Esophagus squamous epithelium (tissue), 5 donors: ENCODE data around the gene LRRC26. TPM values are rescaled to one million over a fixed set of nuclear protein-coding genes. Genes with fewer than 3 reads are reported as not detected.

Source experiments
- DNase-seq: peaks from one replicate; lab custom pipeline; 2025; lab: John Stamatoyannopoulos, UW
- H3K27ac ChIP-seq, 4 donors: fragments of 200-600 bp; sonication (generic); one replicate each; pipeline ENCODE4 v1.5.1; 2016 to 2019; ENCODE audit warnings: mild to moderate bottlenecking in 1 of 4
- H3K27me3 ChIP-seq, 4 donors: fragments of 200-600 bp; sonication (generic); 1 replicate in 3 of 4; 2 replicates in 1 of 4; pipeline versions ENCODE4 v1.5.1 to v1.6.0; 2017 to 2021; ENCODE audit warnings: antibody characterized with exemption in 1 of 4
- H3K36me3 ChIP-seq, 3 donors: fragments of 200-600 bp; sonication (generic); one replicate each; pipeline ENCODE4 v1.5.1; 2016 to 2019
- H3K4me1 ChIP-seq, 3 donors: fragments of 200-600 bp; sonication (generic); one replicate each; pipeline ENCODE4 v1.5.1; 2017 to 2019
- H3K4me3 ChIP-seq, 4 donors: fragments of 200-600 bp; sonication (generic); 1 replicate in 3 of 4; 2 replicates in 1 of 4; pipeline ENCODE4 v1.5.1; 2016 to 2019; ENCODE audit warnings: mild to moderate bottlenecking in 2 of 4, moderate library complexity in 1 of 4
- H3K9me3 ChIP-seq, 3 donors: fragments of 200-600 bp; sonication (generic); one replicate each; pipeline ENCODE4 v1.5.1; 2016 to 2019
- POLR2A ChIP-seq, 4 donors: fragments of 450-650 bp; IDR thresholded peaks; one replicate each; pipeline ENCODE4 v1.6.1; 2017; ENCODE audit warnings: antibody characterized with exemption in 4 of 4, mild to moderate bottlenecking in 4 of 4, moderate library complexity in 3 of 4
- WGBS, 2 donors: methylation state at CpG; one replicate each; pipeline ENCODE4 v1.1.5; 2018; 5-methylcytosine and 5-hydroxymethylcytosine counted together
- intact Hi-C: fragments of 100-400 bp; cut with DNase I; formaldehyde crosslinking; loops from one replicate; pipeline ENCODE4 v1.15.0; 2022
- total RNA-seq, 4 donors: library from RNA; depleted of rRNA; stranded (reverse); fragments of >200 nt; gene quantifications; one replicate each; pipeline ENCODE4 v1.1.0, GENCODE V29; 2016
- TF ChIP-seq, protein P1 (sequence below), 6 experiments: fragments of 450-650 bp in 4 of 6; fragments of 200-600 bp in 2 of 6; sonication (generic) in 2 of 6; IDR thresholded peaks; one replicate each; pipeline ENCODE4 v1.5.1; 2016 to 2019; ENCODE audit warnings: antibody characterized with exemption in 6 of 6, mild to moderate bottlenecking in 4 of 6, moderate library complexity in 4 of 6
- donor health status: DM: yes; HTN: yes; CAD: no.

Gene LRRC26
- total RNA-seq, 4 donors from 2014 or later = 0.82 to 3.7 (median 0.95) TPM; not detected in 1

- no peaks in the 10 kb centered on the region for H3K9me3 ChIP-seq
- no peak for DNase-seq
- intact Hi-C loops = no loop called here
- peaks cover 0 to 85% (median 25%) of the 10 kb centered on the region in 4 donors for H3K27me3 ChIP-seq
- peaks cover 0 to 34% (median 19%) of the 10 kb centered on the region in 3 donors for H3K4me1 ChIP-seq
- 46 to 73% methylated on average over 3 to 4 of the region's 4 CpGs for whole genome bisulfite sequencing, 2 donors
- H3K36me3 ChIP-seq = no peaks in the 10 kb centered on the region
- no peak overlapping the region for H3K27ac ChIP-seq
- no peak overlapping the region for H3K4me3 ChIP-seq
- TF ChIP-seq, protein P1, sequence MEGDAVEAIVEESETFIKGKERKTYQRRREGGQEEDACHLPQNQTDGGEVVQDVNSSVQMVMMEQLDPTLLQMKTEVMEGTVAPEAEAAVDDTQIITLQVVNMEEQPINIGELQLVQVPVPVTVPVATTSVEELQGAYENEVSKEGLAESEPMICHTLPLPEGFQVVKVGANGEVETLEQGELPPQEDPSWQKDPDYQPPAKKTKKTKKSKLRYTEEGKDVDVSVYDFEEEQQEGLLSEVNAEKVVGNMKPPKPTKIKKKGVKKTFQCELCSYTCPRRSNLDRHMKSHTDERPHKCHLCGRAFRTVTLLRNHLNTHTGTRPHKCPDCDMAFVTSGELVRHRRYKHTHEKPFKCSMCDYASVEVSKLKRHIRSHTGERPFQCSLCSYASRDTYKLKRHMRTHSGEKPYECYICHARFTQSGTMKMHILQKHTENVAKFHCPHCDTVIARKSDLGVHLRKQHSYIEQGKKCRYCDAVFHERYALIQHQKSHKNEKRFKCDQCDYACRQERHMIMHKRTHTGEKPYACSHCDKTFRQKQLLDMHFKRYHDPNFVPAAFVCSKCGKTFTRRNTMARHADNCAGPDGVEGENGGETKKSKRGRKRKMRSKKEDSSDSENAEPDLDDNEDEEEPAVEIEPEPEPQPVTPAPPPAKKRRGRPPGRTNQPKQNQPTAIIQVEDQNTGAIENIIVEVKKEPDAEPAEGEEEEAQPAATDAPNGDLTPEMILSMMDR (IDR thresholded peaks at IDR 0.05) = no peak
- TF ChIP-seq POLR2A (IDR thresholded peaks at IDR 0.05) = no peak
Observed at GRCh38 chr9:137134191-137134590, 35.7 kb downstream of the LRRC26 start.

DNA sequence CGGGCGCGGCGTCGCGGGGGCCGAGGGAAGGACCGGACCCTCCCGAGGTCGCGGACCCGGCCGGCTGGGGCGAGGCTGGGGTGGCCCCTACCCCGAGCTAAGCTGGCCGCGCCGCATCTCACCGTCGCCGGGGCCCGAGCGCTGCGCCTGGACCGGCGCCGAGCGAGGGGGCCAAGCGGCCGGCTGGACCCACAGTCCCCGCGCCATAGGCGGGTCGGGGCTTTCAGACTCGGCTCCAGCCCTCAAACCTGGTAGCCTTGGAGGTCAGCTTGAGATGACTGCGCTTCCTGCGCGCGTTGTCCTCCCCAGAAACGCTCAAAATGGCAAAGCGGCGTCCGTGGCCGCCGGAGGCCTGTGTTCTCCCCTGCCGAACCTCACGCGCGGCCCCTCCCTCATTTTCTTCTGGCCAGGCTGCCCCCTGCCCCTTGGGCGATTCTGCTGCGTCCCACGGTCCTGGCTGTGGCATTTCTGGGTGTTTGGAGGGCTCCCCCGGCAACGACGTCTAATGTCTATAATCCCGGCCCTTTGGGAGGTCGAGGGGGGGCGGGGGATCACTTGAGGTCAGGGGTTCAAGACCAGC is 39.6 kb downstream of the LRRC26 start:
- H3K36me3 ChIP-seq = no peaks in the 10 kb centered on the region
- H3K9me3 ChIP-seq = no peaks in the 10 kb centered on the region
- no peak for DNase-seq
- TF ChIP-seq, protein P1 (IDR thresholded peaks at IDR 0.05) = no peak
- no peak for TF ChIP-seq POLR2A (IDR thresholded peaks at IDR 0.05)
- peaks cover 0 to 46% (median 0%) of the 10 kb centered on the region in 4 donors for H3K27me3 ChIP-seq
- peak overlapping the region; percentile 62 to 96 (median 82) for H3K4me3 ChIP-seq
- no CpG with 5 or more reads among the region's 58 CpGs for WGBS, 2 donors
- intact Hi-C loops = no loop called here
- H3K27ac ChIP-seq = peak overlapping the region; percentile 71 to 83 (median 82)
- peaks cover 23 to 42% (median 24%) of the 10 kb centered on the region in 3 donors for H3K4me1 ChIP-seq

DNA sequence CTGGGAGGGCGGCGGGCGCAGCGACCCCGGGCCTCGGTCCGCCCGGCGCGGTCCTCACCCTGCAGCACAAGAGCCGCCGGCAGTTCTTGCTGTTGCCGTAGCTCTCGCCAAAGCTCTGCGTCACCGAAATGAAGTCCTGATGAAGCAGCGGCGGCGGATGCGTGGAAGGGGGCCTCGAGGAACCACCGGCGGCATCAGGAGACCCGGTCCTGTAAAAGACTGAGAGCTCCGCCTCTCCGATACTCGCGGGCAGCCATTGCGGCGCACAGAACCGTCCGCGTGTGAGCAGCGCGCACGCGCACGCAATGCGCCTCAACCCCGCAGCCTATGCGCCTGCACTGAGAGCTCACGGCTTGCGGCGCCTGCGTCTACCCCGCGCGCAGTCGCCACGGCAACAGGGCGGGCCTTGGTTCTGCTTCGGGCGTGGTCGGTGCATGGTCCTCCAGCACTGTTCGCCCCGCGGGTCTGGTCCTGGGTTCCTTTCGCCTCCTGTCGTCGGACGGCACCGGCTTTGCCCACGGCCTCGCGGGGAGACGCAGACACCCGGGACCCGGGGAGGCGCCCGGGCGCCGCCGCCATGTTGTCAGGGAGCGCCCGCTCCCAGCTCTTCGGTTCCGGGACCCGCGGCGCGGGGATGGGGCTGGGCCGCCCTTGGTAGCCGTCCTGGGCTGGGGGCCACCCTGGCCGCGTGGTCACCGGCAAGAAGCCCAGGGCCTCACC is 40.2 kb downstream of the LRRC26 start:
- Histone ChIP-seq H3K36me3 (no peaks in the 10 kb centered on the region), H3K9me3 (no peaks in the 10 kb centered on the region), H3K4me3 (peak overlapping the region; percentile 62 to 96 (median 82)), H3K27ac (peak overlapping the region; percentile 71 to 83 (median 82)), H3K4me1 (peaks cover 23 to 42% (median 24%) of the 10 kb centered on the region in 3 donors), H3K27me3 (peaks cover 0 to 40% (median 0%) of the 10 kb centered on the region in 4 donors)
- intact Hi-C loops = no loop called here
- TF ChIP-seq, protein P1 (IDR thresholded peaks at IDR 0.05) = peak in 2 of 6 experiments; percentile 8 to 32
- peak in 2 of 4 donors; percentile 33 to 64 for TF ChIP-seq POLR2A (IDR thresholded peaks at IDR 0.05)
- WGBS, 2 donors = no CpG with 5 or more reads among the region's 86 CpGs
- peak; percentile 48 for DNase-seq

DNA sequence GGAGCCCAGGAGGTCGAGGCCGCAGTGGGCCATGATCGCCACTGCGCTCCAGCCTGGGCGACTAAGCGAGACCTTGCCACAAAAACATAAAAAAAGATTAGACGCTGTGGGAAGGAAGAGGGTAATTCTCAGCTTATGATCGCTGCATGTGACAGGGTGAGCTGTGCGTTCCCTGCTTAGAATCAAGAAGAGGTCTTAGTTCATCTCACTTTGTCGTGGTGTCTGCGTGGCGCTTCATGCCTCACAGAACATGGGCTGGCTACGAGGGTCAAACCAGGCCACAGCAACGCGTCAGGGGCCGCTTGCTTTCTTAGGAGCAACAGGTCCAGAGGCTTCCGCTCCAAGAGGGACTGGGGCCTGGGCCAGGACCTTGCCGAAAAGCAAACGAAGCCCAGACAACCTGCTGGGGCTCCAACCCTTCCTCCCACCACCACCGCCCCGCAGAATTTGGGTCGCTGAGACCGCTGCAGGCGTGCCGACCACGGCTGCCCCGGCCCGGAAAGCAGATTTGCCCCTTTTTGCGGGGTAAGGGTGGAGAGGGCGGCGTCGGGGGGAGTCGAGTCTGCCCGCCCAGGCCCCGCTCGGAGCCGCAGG is 40.9 kb downstream of the LRRC26 start:
- intact Hi-C loops = no loop called here
- TF ChIP-seq, protein P1 (IDR thresholded peaks at IDR 0.05) = no peak
- TF ChIP-seq POLR2A (IDR thresholded peaks at IDR 0.05) = no peak
- WGBS, 2 donors = 48 to 53% methylated on average over 9 to 13 of the region's 37 CpGs
- no peak for DNase-seq
- peak overlapping the region; percentile 71 to 83 (median 82) for H3K27ac ChIP-seq
- no peaks in the 10 kb centered on the region for H3K9me3 ChIP-seq
- peaks cover 0 to 34% (median 0%) of the 10 kb centered on the region in 4 donors for H3K27me3 ChIP-seq
- H3K4me3 ChIP-seq = peak overlapping the region; percentile 62 to 96 (median 82)
- H3K4me1 ChIP-seq = peaks cover 23 to 42% (median 24%) of the 10 kb centered on the region in 3 donors
- H3K36me3 ChIP-seq = no peaks in the 10 kb centered on the region
